Smooth muscle cell (in vitro differentiated cells): ENCODE results near the gene DNAJC8. TPM values are rescaled to one million over a fixed set of nuclear protein-coding genes. Genes with fewer than 3 reads are reported as not detected.

Source experiments
- DNase-seq: peaks from one replicate; lab custom pipeline; 2025; ENCODE audit not compliant: unreplicated experiment; lab: John Stamatoyannopoulos, UW
- H2AFZ ChIP-seq: fragments of 200-600 bp; sonication (generic); 2 replicates; pipeline ENCODE4 v1.6.0; 2016; ENCODE audit warnings: antibody characterized with exemption, low read depth, mild to moderate bottlenecking
- H3F3A ChIP-seq: fragments of 200-600 bp; sonication (generic); 2 replicates; pipeline ENCODE4 v1.6.0; 2017; ENCODE audit warnings: antibody characterized with exemption, low read depth
- H3K27ac ChIP-seq: fragments of 200-600 bp; sonication (generic); 2 replicates; pipeline ENCODE4 v1.5.1; 2016; ENCODE audit warnings: low read depth, mild to moderate bottlenecking
- H3K27me3 ChIP-seq: fragments of 200-600 bp; sonication (generic); 2 replicates; pipeline ENCODE4 v1.6.1; 2016; ENCODE audit warnings: low read depth, mild to moderate bottlenecking
- H3K36me3 ChIP-seq: fragments of 200-600 bp; sonication (generic); 2 replicates; pipeline ENCODE4 v1.5.1; 2016; ENCODE audit warnings: low read depth
- H3K4me1 ChIP-seq: fragments of 200-600 bp; sonication (generic); 2 replicates; pipeline ENCODE4 v1.5.1; 2016; ENCODE audit warnings: low read depth
- H3K4me2 ChIP-seq: fragments of 200-600 bp; sonication (generic); 2 replicates; pipeline ENCODE4 v1.6.0; 2016; ENCODE audit warnings: mild to moderate bottlenecking
- H3K4me3 ChIP-seq: fragments of 200-600 bp; sonication (generic); 2 replicates; pipeline ENCODE4 v1.5.1; 2016; ENCODE audit warnings: mild to moderate bottlenecking
- H3K79me2 ChIP-seq: fragments of 200-600 bp; sonication (generic); 2 replicates; pipeline ENCODE4 v1.6.0; 2016; ENCODE audit warnings: low read depth, mild to moderate bottlenecking
- H3K9ac ChIP-seq: fragments of 200-600 bp; sonication (generic); 2 replicates; pipeline ENCODE4 v1.6.0; 2016; ENCODE audit warnings: low read depth
- H3K9me3 ChIP-seq: fragments of 200-600 bp; sonication (generic); replicated peaks from 2 replicates; pipeline ENCODE4 v1.5.1; 2016; ENCODE audit warnings: low read depth
- H4K20me1 ChIP-seq: fragments of 200-600 bp; sonication (generic); 2 replicates; pipeline ENCODE4 v1.6.0; 2016; ENCODE audit warnings: low read depth
- CTCF ChIP-seq: fragments of 200-600 bp; sonication (generic); IDR thresholded peaks from 2 replicates; pipeline ENCODE4 v1.5.1; 2017; ENCODE audit warnings: borderline replicate concordance, mild to moderate bottlenecking, antibody characterized with exemption; ENCODE audit not compliant: insufficient read depth, poor library complexity, severe bottlenecking
- WGBS: methylation state at CpG from one replicate; pipeline ENCODE4 v1.1.7; 2016; ENCODE audit warnings: low lambda C conversion rate; 5-methylcytosine and 5-hydroxymethylcytosine counted together
- polyA plus RNA-seq: library from polyadenylated mRNA; unstranded; fragments of >200 nt; fragmentation: Nextera tagmentation; extraction: Ambion mirVana; gene quantifications from 2 replicates; pipeline ENCODE4 v1.2.1, GENCODE V29; 2016
- total RNA-seq: library from RNA; depleted of rRNA; stranded (reverse); fragments of >200 nt; gene quantifications from 2 replicates; pipeline ENCODE4 v1.2.3, GENCODE V29; 2014

The DNAJC8 gene
- total and polyA plus RNA-seq, 2 experiments from 2014 or later: 76.1 to 114 TPM

GRCh38 chr1:28235755-28236655, 3.2 kb upstream of the DNAJC8 start, which contains the start of gene ATP5IF1:
TSS of gene ATP5IF1 (plus strand) at chr1:28236124. CDS start at chr1:28236184, 60 bp downstream.
- H3K4me2 ChIP-seq: peak within 1 kb of the TSS; percentile 98
- DNase-seq: peak; percentile 76
- peaks cover 49% of the 10 kb centered on the region for H3K79me2 ChIP-seq
- under 1% methylated on average over 60 of the region's 60 CpGs for WGBS
- no peaks in the 10 kb centered on the region for H3K36me3 ChIP-seq
- H3K9me3 ChIP-seq: no peaks in the 10 kb centered on the region
- H3K27ac ChIP-seq: no peak within 1 kb of the TSS
- peak within 1 kb of the TSS; percentile 83 for H3K4me3 ChIP-seq
- no peaks in the 10 kb centered on the region for H3K27me3 ChIP-seq
- H3K9ac ChIP-seq: peak within 1 kb of the TSS; percentile 80
- H3K4me1 ChIP-seq: peaks cover 3% of the 10 kb centered on the region
- H4K20me1 ChIP-seq: no peaks in the 10 kb centered on the region
- H2AFZ ChIP-seq: peak within 1 kb of the TSS; percentile 73
- no peak for TF ChIP-seq CTCF
- H3F3A ChIP-seq: peaks cover 8% of the 10 kb centered on the region

- no peaks in the 10 kb centered on the region for H3K9me3 ChIP-seq
- peaks cover 7% of the 10 kb centered on the region for H3K36me3 ChIP-seq
- no peak overlapping the region for H3K27ac ChIP-seq
- WGBS: 82% methylated on average over 14 of the region's 14 CpGs
- peak overlapping the region; percentile 81 for H3K4me3 ChIP-seq
- no peaks in the 10 kb centered on the region for H4K20me1 ChIP-seq
- peaks cover 6% of the 10 kb centered on the region for H3F3A ChIP-seq
- no peak overlapping the region for H3K9ac ChIP-seq
- DNase-seq: no peak
- peak overlapping the region; percentile 83 for H2AFZ ChIP-seq
- H3K4me2 ChIP-seq: peak overlapping the region; percentile 93
- no peaks in the 10 kb centered on the region for H3K27me3 ChIP-seq
- peaks cover 73% of the 10 kb centered on the region for H3K79me2 ChIP-seq
- no peak for TF ChIP-seq CTCF
- peaks cover 3% of the 10 kb centered on the region for H3K4me1 ChIP-seq
These were observed 406 bp upstream of the DNAJC8 start for GRCh38 chr1:28233264-28233606.

- H2AFZ ChIP-seq: no peak overlapping the region
- WGBS: 97% methylated on average over 2 of the region's 2 CpGs
- H3K4me3 ChIP-seq: no peak overlapping the region
- TF ChIP-seq CTCF: no peak
- no peaks in the 10 kb centered on the region for H3K9me3 ChIP-seq
- no peaks in the 10 kb centered on the region for H3K27me3 ChIP-seq
- peaks cover 64% of the 10 kb centered on the region for H3K79me2 ChIP-seq
- no peaks in the 10 kb centered on the region for H3F3A ChIP-seq
- H3K4me1 ChIP-seq: peaks cover 3% of the 10 kb centered on the region
- no peak overlapping the region for H3K4me2 ChIP-seq
- DNase-seq: no peak
- H3K36me3 ChIP-seq: peaks cover 21% of the 10 kb centered on the region
- no peak overlapping the region for H3K27ac ChIP-seq
- H4K20me1 ChIP-seq: no peaks in the 10 kb centered on the region
- no peak overlapping the region for H3K9ac ChIP-seq
These were observed 2.8 kb downstream of the DNAJC8 start for GRCh38 chr1:28229996-28230395.
